HG02852 (cell line): ENCODE data around the gene FAM229B.
A peak's percentile ranks its signal among the peaks of the same experiment; 100 is the strongest.
"Not testable (repeated sequence)": the region's sequence is repeated elsewhere in the genome, so short reads cannot be mapped to it uniquely, and the experiment has no call there.

ENCODE experiments used
- ATAC-seq: cut with Tn5 transposase; IDR thresholded peaks from one replicate; pipeline ENCODE4 v1.9.1; 2021; ENCODE audit warnings: mild to moderate bottlenecking, moderate library complexity; ENCODE audit not compliant: unreplicated experiment

The FAM229B gene

GRCh38 chr6:112087136-112087911 is at the start of gene FAM229B, which contains the start of gene TUBE1:
FAM229B (plus strand) TSS chr6:112087591; CDS start chr6:112099284, 11,693 bp downstream.
TUBE1 (minus strand) TSS chr6:112087482; CDS start chr6:112087434, 48 bp downstream.
- ATAC-seq, result peak; percentile 98

GRCh38 chr6:112037783-112038216 is 49.6 kb upstream of the FAM229B start:
- ATAC-seq, result no peak

DNA sequence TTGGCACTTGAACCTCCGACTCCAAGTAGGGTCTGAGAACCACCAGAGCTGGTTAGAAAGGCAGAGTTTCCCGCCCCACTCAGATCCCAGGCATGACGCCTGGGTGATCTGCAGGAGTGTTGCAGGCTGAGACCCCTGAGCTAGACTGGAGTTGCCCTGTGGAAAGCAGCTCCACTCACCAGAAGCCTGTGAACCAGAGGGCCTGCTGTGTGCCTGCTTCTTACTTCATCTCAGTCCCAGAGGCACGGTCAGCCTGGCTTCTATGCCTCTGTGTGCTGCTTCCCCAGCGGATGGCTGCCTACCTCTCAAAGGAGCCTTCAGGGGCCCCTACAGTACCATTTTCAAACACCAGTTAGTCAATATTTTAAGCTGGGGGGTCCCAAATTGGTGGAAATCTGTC is 49.1 kb upstream of the FAM229B start:
- ATAC-seq, result no peak

GRCh38 chr6:112038756-112039430 is 48.5 kb upstream of the FAM229B start:
- ATAC-seq, result no peak

GRCh38 chr6:112039431-112039770 is 48.0 kb upstream of the FAM229B start:
- no peak for ATAC-seq

DNA sequence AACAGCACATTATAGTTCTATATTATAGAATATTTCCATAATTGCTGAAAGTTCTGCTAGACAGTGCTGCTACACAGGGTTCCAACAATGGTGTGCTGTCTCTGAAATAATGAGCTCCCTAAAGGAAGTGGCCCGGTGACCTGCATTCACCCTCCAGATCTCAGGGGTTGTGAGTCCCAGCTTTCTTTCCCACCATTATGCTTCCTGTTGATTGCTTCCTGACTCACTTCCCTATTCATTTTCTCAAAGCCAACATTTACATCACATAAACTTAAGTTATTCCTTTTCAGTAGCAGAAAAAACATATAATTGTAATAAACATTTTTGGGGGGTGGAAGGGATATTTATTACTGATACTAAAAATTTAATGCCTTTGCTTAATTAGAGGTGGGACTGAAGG is 46.4 kb upstream of the FAM229B start:
- ATAC-seq, result no peak

- no peak for ATAC-seq
Observed at GRCh38 chr6:112041535-112041934, 45.9 kb upstream of the FAM229B start.

- ATAC-seq, result peak; percentile 84
Observed at GRCh38 chr6:112043032-112044007, 44.1 kb upstream of the FAM229B start.

DNA sequence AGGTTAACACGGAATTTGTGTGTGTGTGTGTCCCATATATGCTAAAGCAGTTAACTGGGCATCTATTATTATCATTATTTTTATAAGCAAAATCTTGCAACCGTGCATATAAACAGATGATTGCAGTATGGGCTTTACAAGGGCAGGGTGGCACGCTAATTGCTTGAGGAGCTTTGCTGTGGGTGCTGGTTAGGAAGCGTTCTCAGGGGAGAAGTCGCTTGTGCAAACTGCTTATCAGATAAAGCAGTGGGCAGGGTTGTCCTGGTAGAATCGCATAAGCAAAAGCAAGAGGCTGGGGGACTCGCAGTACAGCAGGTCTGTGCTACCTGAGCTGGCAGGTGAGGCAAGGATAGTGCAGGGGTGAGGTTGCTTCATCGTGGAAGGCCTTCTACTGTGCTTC is 43.2 kb upstream of the FAM229B start:
- ATAC-seq, result no peak

- ATAC-seq, result no peak
Observed at GRCh38 chr6:112044856-112045255, 42.5 kb upstream of the FAM229B start.

DNA sequence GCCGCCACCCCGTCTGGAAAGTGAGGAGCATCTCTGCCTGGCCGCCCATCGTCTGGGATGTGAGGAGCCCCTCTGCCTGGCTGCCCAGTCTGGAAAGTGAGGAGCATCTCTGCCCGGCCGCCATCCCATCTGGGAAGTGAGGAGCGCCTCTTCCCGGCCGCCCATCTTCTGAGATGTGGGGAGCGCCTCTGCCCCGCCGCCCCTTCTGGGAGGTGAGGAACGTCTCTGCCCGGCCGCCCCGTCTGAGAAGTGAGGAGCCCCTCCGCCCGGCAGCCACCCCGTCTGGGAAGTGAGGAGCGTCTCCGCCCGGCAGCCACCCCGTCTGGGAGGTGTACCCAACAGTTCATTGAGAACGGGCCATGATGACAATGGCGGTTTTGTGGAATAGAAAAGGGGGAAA is 39.9 kb upstream of the FAM229B start:
- not testable (repeated sequence) for ATAC-seq

- no peak for ATAC-seq
Observed at GRCh38 chr6:112049026-112049799, 38.2 kb upstream of the FAM229B start.

DNA sequence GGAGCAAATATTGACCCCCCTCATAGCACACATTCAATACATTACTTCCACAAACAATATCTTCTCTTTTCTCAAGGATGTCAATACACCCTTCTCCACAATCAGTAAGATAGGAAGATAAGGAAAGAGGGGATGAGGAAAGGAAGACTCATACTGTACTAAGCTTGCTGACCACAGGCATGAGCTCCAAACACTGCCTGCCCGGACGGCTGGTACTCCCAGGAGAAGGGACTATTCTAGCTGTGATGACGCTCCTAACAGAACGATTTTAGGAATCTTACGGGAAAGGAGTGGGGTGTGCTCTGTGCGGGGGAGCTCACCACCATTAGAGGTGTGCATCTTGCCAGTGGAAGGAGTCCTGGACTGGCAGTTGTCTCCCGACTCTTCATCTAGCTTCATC is 37.4 kb upstream of the FAM229B start:
- no peak for ATAC-seq

DNA sequence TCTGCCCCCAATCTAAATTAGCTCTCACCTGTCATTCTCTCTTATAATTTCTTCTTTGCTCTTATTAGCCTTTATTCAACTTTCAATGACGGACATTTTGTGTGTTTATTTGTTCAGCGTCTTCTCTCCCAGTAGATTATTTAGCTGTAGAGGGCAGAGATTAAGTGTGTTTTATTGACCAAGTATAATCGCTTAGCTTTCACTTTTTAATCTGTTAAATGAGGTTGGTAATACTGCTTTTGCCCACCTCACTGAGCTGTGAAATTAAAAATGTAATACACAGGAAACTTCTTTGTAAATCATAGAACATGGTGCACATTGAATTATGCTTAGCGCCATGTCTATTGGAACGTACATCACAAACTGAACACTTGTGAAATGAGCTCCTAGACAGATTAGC is 37.0 kb upstream of the FAM229B start:
- ATAC-seq, result no peak

GRCh38 chr6:112051251-112051740 is 36.1 kb upstream of the FAM229B start:
- not testable (repeated sequence) for ATAC-seq

GRCh38 chr6:112054001-112054400 is 33.4 kb upstream of the FAM229B start, which contains the start of gene CCN6:
CCN6 (plus strand) TSS chr6:112054104; CDS start chr6:112054358, 254 bp downstream.
- ATAC-seq, result no peak

DNA sequence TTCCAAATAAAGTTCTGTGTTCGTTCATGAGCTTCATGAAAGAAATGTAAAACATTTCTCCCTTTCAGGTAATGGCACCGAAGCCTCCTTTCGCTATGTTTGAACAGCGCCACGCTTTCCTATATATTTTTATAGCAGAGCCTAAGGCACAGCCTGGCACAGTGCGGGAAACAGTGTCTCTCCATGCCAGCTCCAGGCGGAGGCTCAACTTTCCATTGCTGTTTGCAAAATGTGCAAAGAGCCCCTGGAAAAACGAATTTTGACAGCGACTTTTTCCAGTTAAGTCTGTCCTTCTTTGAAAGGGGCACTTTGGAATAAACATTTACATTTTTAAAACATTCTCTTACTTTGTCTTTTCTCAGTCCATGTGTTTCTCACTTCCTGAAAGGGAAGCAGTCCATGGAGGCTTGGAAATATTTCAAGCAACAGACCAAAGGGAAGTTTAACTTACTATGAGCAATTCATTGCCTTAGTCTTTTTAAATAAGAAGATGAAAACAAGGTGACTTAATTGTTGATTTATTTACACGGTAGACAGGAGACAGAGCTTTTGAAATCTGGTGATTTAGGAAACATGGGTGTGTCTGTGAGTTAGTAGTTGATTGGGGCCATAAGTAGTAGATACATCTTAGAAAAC is 32.7 kb upstream of the FAM229B start:
- no peak for ATAC-seq

DNA sequence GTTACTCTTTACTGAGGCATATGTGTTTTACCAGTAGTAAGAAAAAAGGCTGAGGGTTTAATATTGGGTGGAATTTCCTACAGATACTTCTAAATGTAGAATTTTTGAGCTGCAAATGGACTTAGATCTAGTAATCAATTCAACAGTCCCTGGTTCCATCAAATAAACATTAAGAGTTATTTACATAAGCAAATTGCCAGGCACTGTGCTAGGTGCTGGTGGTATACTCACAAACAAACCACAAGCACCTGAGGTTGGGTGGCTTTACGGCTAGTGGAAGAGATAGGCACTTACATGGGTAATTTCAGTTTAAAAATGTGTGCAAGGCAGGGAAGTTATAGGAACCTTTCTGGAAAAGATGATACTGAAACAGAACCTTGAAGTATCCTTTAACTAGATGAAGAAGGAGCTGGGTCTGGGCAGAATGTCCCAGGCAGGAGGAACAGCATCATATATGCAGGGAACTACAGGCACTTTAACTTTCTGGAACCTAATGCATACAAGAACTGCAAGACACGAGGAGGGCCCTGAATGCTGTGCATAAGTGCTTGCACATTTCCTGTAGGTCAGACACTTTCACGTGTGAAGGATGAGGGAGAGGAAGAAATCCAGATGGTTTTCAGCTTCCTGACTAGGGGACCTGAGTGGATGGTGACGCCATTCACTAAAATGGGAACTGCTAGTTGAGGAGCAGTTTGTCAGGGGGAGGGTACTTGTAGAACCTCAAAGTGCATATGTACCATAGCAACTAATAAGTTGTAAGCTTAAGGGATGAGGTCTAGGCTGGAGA is 29.0 kb upstream of the FAM229B start:
- no peak for ATAC-seq

DNA sequence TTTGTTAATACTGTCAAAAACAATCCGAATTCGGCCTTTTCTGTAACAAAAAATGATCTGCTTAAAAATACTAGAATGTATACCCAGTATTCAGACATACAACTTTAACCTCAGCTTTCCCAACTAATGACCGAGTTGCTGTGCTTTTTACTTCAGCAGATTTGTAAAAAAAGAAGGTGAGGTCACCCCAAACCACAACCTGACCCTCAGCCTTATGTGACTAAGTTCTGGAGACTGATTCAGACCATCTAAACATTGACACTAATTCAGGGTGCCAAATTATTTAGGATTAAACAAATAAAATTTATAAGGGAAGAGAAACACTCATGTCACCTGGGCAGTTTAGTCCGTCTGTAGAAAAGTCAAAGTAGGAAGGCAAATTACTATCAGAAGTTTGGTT is 25.8 kb upstream of the FAM229B start:
- no peak for ATAC-seq
